H1 (cell line): Measurements from ENCODE around the gene UBE2I. TPM values are rescaled to one million over a fixed set of nuclear protein-coding genes. Genes with fewer than 3 reads are reported as not detected.

Source experiments
- CTCF ChIA-PET: fragments of 300-600 bp; sonication (Branson Sonifier 250); formaldehyde crosslinking; loops from one replicate; lab custom pipeline; 2021; ENCODE audit not compliant: partially characterized antibody; lab: Charles Lee
- POLR2A ChIA-PET: fragments of 300-600 bp; sonication (Branson Sonifier 250); formaldehyde crosslinking; loops from one replicate; lab custom pipeline; 2021; ENCODE audit warnings: inconsistent platforms; ENCODE audit not compliant: partially characterized antibody; lab: Charles Lee
- DNase-seq, 2 experiments: peaks; one replicate each; pipeline versions ENCODE4 v3.0.0 to v3.0.0-alpha.2; 2010 to 2022; ENCODE audit warnings: low spot score in 2 of 2, low read depth in 1 of 2, mixed read lengths in 1 of 2
- FAIRE-seq: peaks from 2 replicates; lab custom pipeline; 2011; peaks lifted over from hg19 to GRCh38; lab: Jason Lieb, UNC
- H2AFZ ChIP-seq: 2 replicates; pipeline ENCODE4 v1.8.1; 2012; ENCODE audit warnings: low read length, inconsistent platforms
- H2AK5ac ChIP-seq: 2 replicates; pipeline ENCODE4 v1.6.1; 2013; ENCODE audit warnings: low read depth, low read length
- H2BK120ac ChIP-seq: replicated peaks from 2 replicates; pipeline ENCODE3; 2013; ENCODE audit warnings: low read depth, low read length, inconsistent platforms
- H2BK12ac ChIP-seq: 2 replicates; pipeline ENCODE4 v1.6.1; 2013; ENCODE audit warnings: low read depth, low read length
- H2BK15ac ChIP-seq: 2 replicates; pipeline ENCODE4 v1.6.1; 2013; ENCODE audit warnings: low read length
- H2BK20ac ChIP-seq: 2 replicates; pipeline ENCODE4 v1.6.1; 2013; ENCODE audit warnings: low read length
- H2BK5ac ChIP-seq: 2 replicates; pipeline ENCODE4 v1.6.1; 2013; ENCODE audit warnings: low read depth, low read length
- H3K14ac ChIP-seq: 2 replicates; pipeline ENCODE4 v1.6.1; 2013; ENCODE audit warnings: inconsistent platforms; ENCODE audit not compliant: insufficient read length
- H3K18ac ChIP-seq: 2 replicates; pipeline ENCODE4 v1.6.1; 2013; ENCODE audit warnings: low read length; ENCODE audit errors: extremely low read depth
- H3K23ac ChIP-seq: 2 replicates; pipeline ENCODE4 v1.6.1; 2013; ENCODE audit warnings: inconsistent platforms; ENCODE audit not compliant: insufficient read length
- H3K23me2 ChIP-seq: 2 replicates; pipeline ENCODE4 v1.6.1; 2013; ENCODE audit warnings: low read depth, low read length
- H3K27ac ChIP-seq: 2 replicates; pipeline ENCODE4 v1.6.1; 2011; ENCODE audit warnings: low read depth, low read length, inconsistent platforms
- H3K27me3 ChIP-seq, 4 experiments: replicated peaks in 1 of 4; 1 replicate in 1 of 4; 2 replicates in 3 of 4; pipeline versions ENCODE4 v1.6.1 to v1.8.1; 2011 to 2013; ENCODE audit warnings: low read length in 3 of 4, mild to moderate bottlenecking in 3 of 4, inconsistent platforms in 2 of 4, mixed read lengths in 2 of 4, moderate library complexity in 1 of 4; ENCODE audit not compliant: control insufficient read depth in 3 of 4, insufficient read depth in 3 of 4; ENCODE audit errors: extremely low read depth in 1 of 4
- H3K36me3 ChIP-seq, 4 experiments: 2 replicates each; pipeline versions ENCODE4 v1.6.1 to v1.8.1; 2011 to 2013; ENCODE audit warnings: mild to moderate bottlenecking in 4 of 4, low read length in 3 of 4, moderate library complexity in 2 of 4, control low read depth in 1 of 4, inconsistent platforms in 1 of 4; ENCODE audit not compliant: insufficient read depth in 4 of 4, control insufficient read depth in 2 of 4
- H3K4ac ChIP-seq: replicated peaks from 2 replicates; pipeline ENCODE3; 2013; ENCODE audit warnings: low read length, low read depth, mixed read lengths, inconsistent platforms; ENCODE audit not compliant: insufficient read length
- H3K4me1 ChIP-seq, 4 experiments: replicated peaks in 1 of 4; 1 replicate in 1 of 4; 2 replicates in 3 of 4; pipeline versions ENCODE4 v1.6.1 to v1.8.1; 2011 to 2013; ENCODE audit warnings: low read length in 3 of 4, inconsistent platforms in 2 of 4, mixed read lengths in 1 of 4; ENCODE audit not compliant: insufficient read depth in 4 of 4, control insufficient read depth in 3 of 4
- H3K4me2 ChIP-seq, 2 experiments: 2 replicates each; pipeline versions ENCODE4 v1.6.1 to v1.8.1; 2011 to 2013; ENCODE audit warnings: low read depth in 2 of 2, low read length in 2 of 2, control low read depth in 1 of 2, inconsistent platforms in 1 of 2, mild to moderate bottlenecking in 1 of 2; ENCODE audit not compliant: insufficient read depth in 1 of 2
- H3K4me3 ChIP-seq, 4 experiments: fragments of 200-600, 300-600 bp in 1 of 4; sonication (generic), shearing (Covaris generic), sonication (Bioruptor Twin) in 1 of 4; 2 replicates each; pipeline versions ENCODE4 v1.5.1 to v1.8.1; 2011 to 2016; ENCODE audit warnings: low read length in 4 of 4, low read depth in 3 of 4, control low read depth in 2 of 4, inconsistent platforms in 2 of 4, mild to moderate bottlenecking in 2 of 4, mixed read lengths in 1 of 4, moderate library complexity in 1 of 4; ENCODE audit not compliant: insufficient read depth in 2 of 4; ENCODE audit errors: extremely low read depth in 1 of 4
- H3K56ac ChIP-seq: replicated peaks from 2 replicates; pipeline ENCODE3; 2013; ENCODE audit warnings: low read depth, mild to moderate bottlenecking, mixed read lengths, low read length, inconsistent platforms; ENCODE audit not compliant: insufficient read length
- H3K79me1 ChIP-seq: 2 replicates; pipeline ENCODE4 v1.6.1; 2013; ENCODE audit warnings: low read depth, low read length, control low read depth
- H3K79me2 ChIP-seq, 2 experiments: 2 replicates each; pipeline versions ENCODE4 v1.6.1 to v1.8.1; 2012 to 2013; ENCODE audit warnings: low read length in 2 of 2, mild to moderate bottlenecking in 2 of 2, inconsistent platforms in 1 of 2; ENCODE audit not compliant: insufficient read depth in 2 of 2, control insufficient read depth in 1 of 2
- H3K9ac ChIP-seq, 4 experiments: replicated peaks in 1 of 4; 1 replicate in 1 of 4; 2 replicates in 3 of 4; pipeline versions ENCODE4 v1.6.1 to v1.8.1; 2011 to 2013; ENCODE audit warnings: low read depth in 3 of 4, low read length in 3 of 4, control low read depth in 2 of 4, mild to moderate bottlenecking in 2 of 4, moderate library complexity in 2 of 4, inconsistent platforms in 1 of 4; ENCODE audit errors: extremely low read depth in 1 of 4
- H3K9me3 ChIP-seq, 2 experiments: 2 replicates each; pipeline versions ENCODE4 v1.6.1 to v1.8.1; 2012 to 2013; ENCODE audit warnings: mild to moderate bottlenecking in 2 of 2, moderate library complexity in 2 of 2, control low read depth in 1 of 2, inconsistent platforms in 1 of 2, low read depth in 1 of 2, low read length in 1 of 2, mixed read lengths in 1 of 2; ENCODE audit not compliant: insufficient read depth in 2 of 2
- H4K20me1 ChIP-seq, 2 experiments: replicated peaks in 1 of 2; 2 replicates each; pipeline versions ENCODE3 to v1.8.1; 2011 to 2013; ENCODE audit warnings: inconsistent platforms in 2 of 2, low read length in 2 of 2, mild to moderate bottlenecking in 1 of 2; ENCODE audit not compliant: insufficient read depth in 2 of 2, control insufficient read depth in 1 of 2
- H4K5ac ChIP-seq: 2 replicates; pipeline ENCODE4 v1.6.1; 2013; ENCODE audit warnings: low read length, low read depth, mixed read lengths, inconsistent platforms; ENCODE audit not compliant: insufficient read length
- H4K8ac ChIP-seq: 2 replicates; pipeline ENCODE4 v1.8.0; 2013; ENCODE audit warnings: mild to moderate bottlenecking, moderate library complexity, low read length, inconsistent platforms; ENCODE audit not compliant: insufficient read depth; ENCODE audit errors: extremely low read depth
- H4K91ac ChIP-seq: replicated peaks from 2 replicates; pipeline ENCODE3; 2013; ENCODE audit warnings: low read length, mixed read lengths, inconsistent platforms; ENCODE audit not compliant: insufficient read length
- BCL11A ChIP-seq, 2 experiments: IDR thresholded peaks; one replicate each; pipeline ENCODE4 v1.6.1; 2011; ENCODE audit warnings: low read depth in 2 of 2, low read length in 2 of 2, mild to moderate bottlenecking in 2 of 2
- EZH2 ChIP-seq: fragments of 200-600 bp; sonication (generic); IDR thresholded peaks from 2 replicates; pipeline ENCODE4 v1.7.1; 2012; ENCODE audit warnings: low read depth, mild to moderate bottlenecking, moderate library complexity, low read length, inconsistent platforms; ENCODE audit not compliant: severe bottlenecking
- KDM5A ChIP-seq: fragments of 200-600 bp; IDR thresholded peaks from 2 replicates; pipeline ENCODE4 v1.7.1; 2012; ENCODE audit warnings: mild to moderate bottlenecking, low read length, inconsistent platforms, mixed read lengths
- RFX5 ChIP-seq: IDR thresholded peaks from 2 replicates; pipeline ENCODE4 v1.6.1; 2011; ENCODE audit warnings: low read depth, low read length, improper control_type of control experiment, borderline replicate concordance
- SP1 ChIP-seq: IDR thresholded peaks from 2 replicates; pipeline ENCODE4 v1.6.1; 2011; ENCODE audit warnings: low read depth, low read length
- WGBS, 2 experiments: shearing (Covaris generic) in 1 of 2; methylation state at CpG; one replicate each; pipeline versions ENCODE4 v1.1.6 to v1.1.7; 2013 to 2015; ENCODE audit warnings: low lambda C conversion rate in 2 of 2, mixed read lengths in 2 of 2, inconsistent platforms in 1 of 2, low coverage in 1 of 2, missing lambda C conversion rate in 1 of 2; ENCODE audit not compliant: insufficient replicate concordance in 2 of 2, insufficient coverage in 1 of 2, insufficient read length in 1 of 2; ENCODE audit errors: extremely low coverage in 1 of 2, missing lambda C conversion rate in 1 of 2; 5-methylcytosine and 5-hydroxymethylcytosine counted together
- polyA plus RNA-seq, 7 experiments: library from polyadenylated mRNA; depleted of rRNA in 3 of 7; stranded (reverse) in 5 of 7; unstranded in 2 of 7; fragments of >200 nt in 5 of 7; fragments of 200-250 nt in 2 of 7; gene quantifications; 1 replicate in 5 of 7; 2 replicates in 1 of 7; 4 replicates in 1 of 7; pipeline versions ENCODE4 v1.2.1 to v1.2.3, GENCODE V29; 2011 to 2013; ENCODE audit warnings: missing spikeins in 2 of 7, mixed read lengths in 2 of 7
- total RNA-seq: library from RNA; stranded (reverse); fragmentation: NEBNext Ultra II Directional; extraction: Animal tissue kit (Norgen Biotek cat#: 25700); gene quantifications from 2 replicates; pipeline ENCODE4 v1.2.1, GENCODE V29; 2021
- TF ChIP-seq, protein P1 (sequence below), 3 experiments: IDR thresholded peaks; 1 replicate in 2 of 3; 2 replicates in 1 of 3; pipeline versions ENCODE4 v1.5.1 to v1.6.1; 2011; ENCODE audit warnings: low read length in 3 of 3, mild to moderate bottlenecking in 3 of 3, inconsistent platforms in 2 of 3, low read depth in 1 of 3, moderate library complexity in 1 of 3; ENCODE audit not compliant: insufficient read depth in 1 of 3; ENCODE audit errors: control extremely low read depth in 1 of 3

Gene UBE2I
- total and polyA plus RNA-seq, 2 of the 8 experiments (the other 6 are each of a cell fraction or from before 2014, with no cell fraction given) = 148 to 268 TPM

- Histone ChIP-seq H2BK5ac (no peak overlapping the region), H4K8ac (no peak overlapping the region), H3K27me3 (no peaks in the 10 kb centered on the region), H3K4me1 (no peaks in the 10 kb centered on the region), H3K23ac (no peak overlapping the region), H4K5ac (no peak overlapping the region), H3K4me3 (no peak overlapping the region), H3K18ac (no peak overlapping the region), H2AK5ac (no peak overlapping the region), H2AFZ (no peak overlapping the region), H3K4ac (no peak overlapping the region), H4K91ac (no peak overlapping the region), H4K20me1 (peaks cover 12 to 33% of the 10 kb centered on the region in 2 experiments), H3K23me2 (no peaks in the 10 kb centered on the region), H3K36me3 (peaks cover 15 to 42% (median 23%) of the 10 kb centered on the region in 4 experiments), H3K9me3 (no peaks in the 10 kb centered on the region), H3K27ac (no peak overlapping the region), H3K9ac (no peak overlapping the region), H3K4me2 (no peak overlapping the region), H3K79me2 (peaks cover 0 to 11% of the 10 kb centered on the region in 2 experiments; a peak in 1 of 4 replicates), H3K79me1 (peaks cover 8% of the 10 kb centered on the region; the same call in 1 of the 2 replicates), H3K56ac (no peak overlapping the region), H2BK15ac (no peak overlapping the region), H2BK120ac (no peak overlapping the region), H2BK20ac (no peak overlapping the region), H2BK12ac (no peak overlapping the region), H3K14ac (no peak overlapping the region)
- WGBS, 2 experiments = 92% methylated on average over 11 of the region's 11 CpGs; no CpG with 5 or more reads in 1 of the 2 experiments
- DNase-seq (no peak), FAIRE-seq (no peak)
- ChIA-PET POLR2A (interaction anchor here (1.0 to 6.6 kb wide), 4 partner anchors 10 to 30 kb away, joined by 3 to 44 read pairs (median 4); no protein-coding TSS in a partner anchor), CTCF (interaction anchor here (0.6 to 8.1 kb wide), 21 partner anchors 8 to 823 kb away, joined by 3 to 59 read pairs (median 5); partner anchors contain the start of gene CCDC154)
- TF ChIP-seq, protein P1, sequence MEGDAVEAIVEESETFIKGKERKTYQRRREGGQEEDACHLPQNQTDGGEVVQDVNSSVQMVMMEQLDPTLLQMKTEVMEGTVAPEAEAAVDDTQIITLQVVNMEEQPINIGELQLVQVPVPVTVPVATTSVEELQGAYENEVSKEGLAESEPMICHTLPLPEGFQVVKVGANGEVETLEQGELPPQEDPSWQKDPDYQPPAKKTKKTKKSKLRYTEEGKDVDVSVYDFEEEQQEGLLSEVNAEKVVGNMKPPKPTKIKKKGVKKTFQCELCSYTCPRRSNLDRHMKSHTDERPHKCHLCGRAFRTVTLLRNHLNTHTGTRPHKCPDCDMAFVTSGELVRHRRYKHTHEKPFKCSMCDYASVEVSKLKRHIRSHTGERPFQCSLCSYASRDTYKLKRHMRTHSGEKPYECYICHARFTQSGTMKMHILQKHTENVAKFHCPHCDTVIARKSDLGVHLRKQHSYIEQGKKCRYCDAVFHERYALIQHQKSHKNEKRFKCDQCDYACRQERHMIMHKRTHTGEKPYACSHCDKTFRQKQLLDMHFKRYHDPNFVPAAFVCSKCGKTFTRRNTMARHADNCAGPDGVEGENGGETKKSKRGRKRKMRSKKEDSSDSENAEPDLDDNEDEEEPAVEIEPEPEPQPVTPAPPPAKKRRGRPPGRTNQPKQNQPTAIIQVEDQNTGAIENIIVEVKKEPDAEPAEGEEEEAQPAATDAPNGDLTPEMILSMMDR (IDR thresholded peaks at IDR 0.05; ENCODE audit: control extremely low read depth in 1 of 3, insufficient read depth in 1 of 3, low read depth in 1 of 3, low read length in 3 of 3) = no peak
- TF ChIP-seq KDM5A (no peak), BCL11A (IDR thresholded peaks at IDR 0.05; ENCODE audit: low read depth in 2 of 2, low read length in 2 of 2) (no peak), EZH2 (no peak), SP1 (no peak), RFX5 (no peak)
Observed at GRCh38 chr16:1362807-1363206, 53.4 kb downstream of the UBE2I start.
